Activated CD8-positive, alpha-beta T cell treated with anti-CD3 and anti-CD28 coated beads for 36 hours (primary cell): ENCODE data around the gene JMJD1C. TPM values are rescaled to one million over a fixed set of nuclear protein-coding genes. Genes with fewer than 3 reads are reported as not detected.

Experiments used
- ATAC-seq: fragments of 200-7000 bp; cut with Tn5 transposase; one replicate; pipeline ENCODE4 v1.10.0; 2021; ENCODE audit warnings: mild to moderate bottlenecking, moderate library complexity
- CTCF ChIA-PET: fragments of 350-600 bp; sonication (Branson Sonifier 250); formaldehyde crosslinking; loops from one replicate; lab custom pipeline; 2021; ENCODE audit warnings: antibody characterized with exemption; lab: Charles Lee
- POLR2A ChIA-PET: fragments of 350-600 bp; sonication (Branson Sonifier 250); formaldehyde crosslinking; loops from one replicate; lab custom pipeline; 2021; ENCODE audit warnings: antibody characterized with exemption; lab: Charles Lee
- DNase-seq: peaks from one replicate; pipeline ENCODE4 v3.0.0-alpha.2; 2020
- H3K27ac Mint-ChIP-seq: one replicate; pipeline ENCODE4 v1.8.0; 2021; ENCODE audit warnings: mild to moderate bottlenecking, mixed read lengths
- H3K27me3 Mint-ChIP-seq: one replicate; pipeline ENCODE4 v1.8.0; 2021; ENCODE audit warnings: mixed read lengths
- H3K36me3 Mint-ChIP-seq: one replicate; pipeline ENCODE4 v1.8.0; 2021; ENCODE audit warnings: low read depth, mixed read lengths
- H3K4me1 Mint-ChIP-seq: one replicate; pipeline ENCODE4 v1.8.0; 2021; ENCODE audit warnings: low read depth, mixed read lengths
- H3K4me3 Mint-ChIP-seq: one replicate; pipeline ENCODE4 v1.8.0; 2021; ENCODE audit warnings: mild to moderate bottlenecking, moderate library complexity, mixed read lengths
- H3K9me3 Mint-ChIP-seq: one replicate; pipeline ENCODE4 v1.8.0; 2021; ENCODE audit warnings: mixed read lengths
- intact Hi-C: fragments of 100-400 bp; cut with micrococcal nuclease; formaldehyde crosslinking; loops from one replicate; pipeline ENCODE4 v1.10.0; 2022
- total RNA-seq, 2 experiments: library from RNA; stranded (reverse); gene quantifications; one replicate each; pipeline ENCODE4 v1.2.3, GENCODE V29; 2021
- TF ChIP-seq, protein P1 (sequence below): fragments of 200-600 bp; IDR thresholded peaks from one replicate; pipeline ENCODE4 v1.8.0; 2022; ENCODE audit warnings: antibody characterized with exemption, mild to moderate bottlenecking

JMJD1C gene
- total RNA-seq, 2 experiments from 2014 or later: 45.2 to 48.1 TPM

GRCh38 chr10:63480237-63480636 is 14.5 kb upstream of the JMJD1C start:
- no peak for DNase-seq
- H3K4me1 Mint-ChIP-seq: peaks cover 14% of the 10 kb centered on the region
- TF ChIP-seq, protein P1, sequence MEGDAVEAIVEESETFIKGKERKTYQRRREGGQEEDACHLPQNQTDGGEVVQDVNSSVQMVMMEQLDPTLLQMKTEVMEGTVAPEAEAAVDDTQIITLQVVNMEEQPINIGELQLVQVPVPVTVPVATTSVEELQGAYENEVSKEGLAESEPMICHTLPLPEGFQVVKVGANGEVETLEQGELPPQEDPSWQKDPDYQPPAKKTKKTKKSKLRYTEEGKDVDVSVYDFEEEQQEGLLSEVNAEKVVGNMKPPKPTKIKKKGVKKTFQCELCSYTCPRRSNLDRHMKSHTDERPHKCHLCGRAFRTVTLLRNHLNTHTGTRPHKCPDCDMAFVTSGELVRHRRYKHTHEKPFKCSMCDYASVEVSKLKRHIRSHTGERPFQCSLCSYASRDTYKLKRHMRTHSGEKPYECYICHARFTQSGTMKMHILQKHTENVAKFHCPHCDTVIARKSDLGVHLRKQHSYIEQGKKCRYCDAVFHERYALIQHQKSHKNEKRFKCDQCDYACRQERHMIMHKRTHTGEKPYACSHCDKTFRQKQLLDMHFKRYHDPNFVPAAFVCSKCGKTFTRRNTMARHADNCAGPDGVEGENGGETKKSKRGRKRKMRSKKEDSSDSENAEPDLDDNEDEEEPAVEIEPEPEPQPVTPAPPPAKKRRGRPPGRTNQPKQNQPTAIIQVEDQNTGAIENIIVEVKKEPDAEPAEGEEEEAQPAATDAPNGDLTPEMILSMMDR: no peak
- CTCF ChIA-PET: interaction anchor here (1.3 kb wide), 1 partner anchor 42 kb away, joined by 3 read pairs; no protein-coding TSS in a partner anchor
- no peak overlapping the region for H3K4me3 Mint-ChIP-seq
- H3K36me3 Mint-ChIP-seq: peaks cover 2% of the 10 kb centered on the region
- POLR2A ChIA-PET: no interaction called here
- no peak overlapping the region for H3K27ac Mint-ChIP-seq
- ATAC-seq: no peak
- no peaks in the 10 kb centered on the region for H3K27me3 Mint-ChIP-seq
- intact Hi-C loops: no loop called here
- no peaks in the 10 kb centered on the region for H3K9me3 Mint-ChIP-seq

GRCh38 chr10:63478564-63478963 is 12.8 kb upstream of the JMJD1C start:
- Mint-ChIP-seq H3K4me1 (peaks cover 12% of the 10 kb centered on the region), H3K36me3 (peaks cover 4% of the 10 kb centered on the region), H3K27ac (no peak overlapping the region), H3K4me3 (no peak overlapping the region), H3K27me3 (no peaks in the 10 kb centered on the region), H3K9me3 (no peaks in the 10 kb centered on the region)
- DNase-seq: no peak
- TF ChIP-seq, protein P1: no peak
- intact Hi-C loops: no loop called here
- CTCF ChIA-PET: interaction anchor here (0.8 to 1.0 kb wide), 3 partner anchors 11 to 312 kb away, joined by 3 read pairs; no protein-coding TSS in a partner anchor
- no peak for ATAC-seq
- POLR2A ChIA-PET: no interaction called here

DNA sequence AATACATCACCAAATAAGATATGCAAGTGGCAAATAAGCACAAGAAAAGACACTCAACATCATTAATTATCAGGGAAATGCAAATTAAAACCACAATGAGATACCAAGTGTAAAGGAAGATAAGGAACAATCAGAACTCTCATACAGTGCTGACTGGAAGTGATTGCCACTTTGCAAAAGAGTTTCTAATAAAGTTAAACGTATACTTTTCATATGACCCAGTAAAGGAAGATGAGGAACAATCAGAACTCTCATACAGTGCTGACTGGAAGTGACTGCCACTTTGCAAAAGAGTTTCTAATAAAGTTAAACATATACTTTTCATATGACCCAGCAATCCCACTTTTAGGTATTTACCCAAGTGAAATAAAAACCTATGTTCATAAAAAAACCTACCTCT is 12.2 kb upstream of the JMJD1C start:
- POLR2A ChIA-PET: no interaction called here
- no peaks in the 10 kb centered on the region for H3K27me3 Mint-ChIP-seq
- H3K4me3 Mint-ChIP-seq: no peak overlapping the region
- ATAC-seq: no peak
- H3K27ac Mint-ChIP-seq: no peak overlapping the region
- TF ChIP-seq, protein P1: no peak
- no peaks in the 10 kb centered on the region for H3K9me3 Mint-ChIP-seq
- H3K36me3 Mint-ChIP-seq: peaks cover 4% of the 10 kb centered on the region
- intact Hi-C loops: no loop called here
- H3K4me1 Mint-ChIP-seq: peaks cover 11% of the 10 kb centered on the region
- CTCF ChIA-PET: no interaction called here
- DNase-seq: no peak

DNA sequence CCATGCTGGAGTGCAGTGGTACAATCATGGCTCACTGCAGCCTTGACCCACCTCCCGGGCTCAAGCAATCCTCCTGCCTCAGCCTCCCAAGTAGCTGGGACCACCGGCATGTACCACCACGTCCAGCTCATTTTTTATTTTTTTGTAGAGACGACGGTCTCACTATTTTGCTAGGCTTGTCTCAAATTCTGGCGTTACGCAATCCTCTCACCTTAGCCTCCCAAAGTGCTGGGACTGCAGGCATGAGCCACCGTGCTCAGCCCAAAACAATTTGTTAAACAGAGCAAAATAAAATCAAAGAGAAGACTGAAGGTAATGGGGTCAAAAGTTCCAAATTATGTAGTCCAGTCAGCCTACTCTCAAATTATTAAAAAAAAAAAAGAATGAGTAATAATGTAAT is 8.7 kb upstream of the JMJD1C start:
- H3K27me3 Mint-ChIP-seq: no peaks in the 10 kb centered on the region
- H3K9me3 Mint-ChIP-seq: no peaks in the 10 kb centered on the region
- ChIA-PET POLR2A (no interaction called here), CTCF (no interaction called here)
- DNase-seq: no peak
- no peak for ATAC-seq
- TF ChIP-seq, protein P1: no peak
- no peak overlapping the region for H3K4me3 Mint-ChIP-seq
- H3K27ac Mint-ChIP-seq: no peak overlapping the region
- intact Hi-C loops: no loop called here
- H3K4me1 Mint-ChIP-seq: peaks cover 15% of the 10 kb centered on the region
- H3K36me3 Mint-ChIP-seq: peaks cover 4% of the 10 kb centered on the region

DNA sequence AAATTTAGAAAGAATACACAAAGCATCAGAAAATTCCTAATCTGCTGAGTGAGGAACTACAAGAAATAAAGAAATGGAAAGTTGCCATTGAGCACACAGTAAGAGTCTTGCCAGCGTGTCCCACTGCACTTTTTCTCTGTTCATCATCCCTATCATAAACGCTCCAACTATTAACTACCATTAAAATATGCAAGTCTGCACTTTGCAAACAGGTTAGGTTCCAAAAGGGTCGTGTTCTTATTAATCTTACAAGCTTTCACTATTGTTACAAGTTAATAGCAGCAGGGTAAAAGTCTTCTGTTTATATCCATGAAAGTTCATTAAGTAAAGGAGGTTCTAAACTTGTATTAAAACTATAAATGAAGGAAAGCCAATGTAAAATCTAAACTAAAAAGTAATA is 5.2 kb upstream of the JMJD1C start:
- H3K9me3 Mint-ChIP-seq: no peaks in the 10 kb centered on the region
- H3K27ac Mint-ChIP-seq: no peak overlapping the region
- peaks cover 19% of the 10 kb centered on the region for H3K4me1 Mint-ChIP-seq
- TF ChIP-seq, protein P1: no peak
- peaks cover 2% of the 10 kb centered on the region for H3K36me3 Mint-ChIP-seq
- no peaks in the 10 kb centered on the region for H3K27me3 Mint-ChIP-seq
- intact Hi-C loops: no loop called here
- POLR2A ChIA-PET: no interaction called here
- no peak for DNase-seq
- CTCF ChIA-PET: no interaction called here
- H3K4me3 Mint-ChIP-seq: no peak overlapping the region
- no peak for ATAC-seq
